Esophagus squamous epithelium (tissue), 5 donors: ENCODE data around the gene RABGAP1L. TPM values are rescaled to one million over a fixed set of nuclear protein-coding genes. Genes with fewer than 3 reads are reported as not detected.

Experiments
- DNase-seq: peaks from one replicate; lab custom pipeline; 2025; lab: John Stamatoyannopoulos, UW
- H3K27ac ChIP-seq, 4 donors: fragments of 200-600 bp; sonication (generic); one replicate each; pipeline ENCODE4 v1.5.1; 2016 to 2019; ENCODE audit warnings: mild to moderate bottlenecking in 1 of 4
- H3K27me3 ChIP-seq, 4 donors: fragments of 200-600 bp; sonication (generic); 1 replicate in 3 of 4; 2 replicates in 1 of 4; pipeline versions ENCODE4 v1.5.1 to v1.6.0; 2017 to 2021; ENCODE audit warnings: antibody characterized with exemption in 1 of 4
- H3K36me3 ChIP-seq, 3 donors: fragments of 200-600 bp; sonication (generic); one replicate each; pipeline ENCODE4 v1.5.1; 2016 to 2019
- H3K4me1 ChIP-seq, 3 donors: fragments of 200-600 bp; sonication (generic); one replicate each; pipeline ENCODE4 v1.5.1; 2017 to 2019
- H3K4me3 ChIP-seq, 4 donors: fragments of 200-600 bp; sonication (generic); 1 replicate in 3 of 4; 2 replicates in 1 of 4; pipeline ENCODE4 v1.5.1; 2016 to 2019; ENCODE audit warnings: mild to moderate bottlenecking in 2 of 4, moderate library complexity in 1 of 4
- H3K9me3 ChIP-seq, 3 donors: fragments of 200-600 bp; sonication (generic); one replicate each; pipeline ENCODE4 v1.5.1; 2016 to 2019
- CTCF ChIP-seq, 6 experiments: fragments of 450-650 bp in 4 of 6; fragments of 200-600 bp in 2 of 6; sonication (generic) in 2 of 6; IDR thresholded peaks; one replicate each; pipeline ENCODE4 v1.5.1; 2016 to 2019; ENCODE audit warnings: antibody characterized with exemption in 6 of 6, mild to moderate bottlenecking in 4 of 6, moderate library complexity in 4 of 6
- POLR2A ChIP-seq, 4 donors: fragments of 450-650 bp; IDR thresholded peaks; one replicate each; pipeline ENCODE4 v1.6.1; 2017; ENCODE audit warnings: antibody characterized with exemption in 4 of 4, mild to moderate bottlenecking in 4 of 4, moderate library complexity in 3 of 4
- WGBS, 2 donors: methylation state at CpG; one replicate each; pipeline ENCODE4 v1.1.5; 2018; 5-methylcytosine and 5-hydroxymethylcytosine counted together
- intact Hi-C: fragments of 100-400 bp; cut with DNase I; formaldehyde crosslinking; loops from one replicate; pipeline ENCODE4 v1.15.0; 2022
- total RNA-seq, 4 donors: library from RNA; depleted of rRNA; stranded (reverse); fragments of >200 nt; gene quantifications; one replicate each; pipeline ENCODE4 v1.1.0, GENCODE V29; 2016
- donor health status: DM: yes; HTN: yes; CAD: no.

Gene RABGAP1L
- total RNA-seq, 4 donors from 2014 or later: 35.7 to 45.6 (median 41.0) TPM

GRCh38 chr1:174156437-174156836, 2.9 kb upstream of the RABGAP1L start:
- Histone ChIP-seq H3K4me1 (peaks cover 0 to 62% (median 6%) of the 10 kb centered on the region in 3 donors), H3K27me3 (no peaks in the 10 kb centered on the region), H3K9me3 (no peaks in the 10 kb centered on the region), H3K4me3 (no peak overlapping the region), H3K36me3 (no peaks in the 10 kb centered on the region), H3K27ac (peak overlapping the region in 1 of 4 donors; percentile 4)
- TF ChIP-seq POLR2A (IDR thresholded peaks at IDR 0.05) (no peak), CTCF (IDR thresholded peaks at IDR 0.05) (no peak)
- no peak for DNase-seq
- intact Hi-C loops: no loop called here
- WGBS, 2 donors: 88 to 91% methylated on average over 1 of the region's 1 CpG

GRCh38 chr1:174157157-174157806, 2.0 kb upstream of the RABGAP1L start:
- no peak for DNase-seq
- H3K9me3 ChIP-seq: no peaks in the 10 kb centered on the region
- H3K4me1 ChIP-seq: peaks cover 0 to 65% (median 6%) of the 10 kb centered on the region in 3 donors
- WGBS, 2 donors: 35 to 62% methylated on average over 3 of the region's 3 CpGs
- no peak overlapping the region for H3K4me3 ChIP-seq
- no peaks in the 10 kb centered on the region for H3K36me3 ChIP-seq
- peak overlapping the region in 1 of 4 donors; percentile 14 for H3K27ac ChIP-seq
- H3K27me3 ChIP-seq: no peaks in the 10 kb centered on the region
- TF ChIP-seq POLR2A (IDR thresholded peaks at IDR 0.05) (no peak), CTCF (IDR thresholded peaks at IDR 0.05) (no peak)
- intact Hi-C loops: no loop called here

GRCh38 chr1:174158767-174159251, 511 bp upstream of the RABGAP1L start:
- no peak for DNase-seq
- Histone ChIP-seq H3K27ac (peak overlapping the region; percentile 92 to 96 (median 94)), H3K4me3 (peak overlapping the region; percentile 75 to 93 (median 90)), H3K4me1 (peaks cover 0 to 50% (median 0%) of the 10 kb centered on the region in 3 donors), H3K27me3 (no peaks in the 10 kb centered on the region), H3K36me3 (no peaks in the 10 kb centered on the region), H3K9me3 (no peaks in the 10 kb centered on the region)
- intact Hi-C loops: no loop called here
- WGBS, 2 donors: 1 to 4% methylated on average over 8 to 9 of the region's 23 CpGs
- TF ChIP-seq POLR2A (IDR thresholded peaks at IDR 0.05) (peak in 1 of 4 donors; percentile 10), CTCF (IDR thresholded peaks at IDR 0.05) (no peak)

- no peak for TF ChIP-seq POLR2A (IDR thresholded peaks at IDR 0.05)
- TF ChIP-seq CTCF (IDR thresholded peaks at IDR 0.05): peak in 1 of 6 experiments; percentile 5
- no peak for DNase-seq
- peaks cover 0 to 46% (median 0%) of the 10 kb centered on the region in 3 donors for H3K4me1 ChIP-seq
- peak overlapping the region; percentile 92 to 96 (median 94) for H3K27ac ChIP-seq
- intact Hi-C loops: no loop called here
- H3K9me3 ChIP-seq: no peaks in the 10 kb centered on the region
- WGBS, 2 donors: 0 to 3% methylated on average over 10 of the region's 14 CpGs
- no peaks in the 10 kb centered on the region for H3K27me3 ChIP-seq
- H3K36me3 ChIP-seq: no peaks in the 10 kb centered on the region
- peak overlapping the region; percentile 75 to 93 (median 90) for H3K4me3 ChIP-seq
These were observed 771 bp downstream of the RABGAP1L start for GRCh38 chr1:174160109-174160473.

- no peaks in the 10 kb centered on the region for H3K27me3 ChIP-seq
- no peak for DNase-seq
- no peaks in the 10 kb centered on the region for H3K36me3 ChIP-seq
- H3K27ac ChIP-seq: peak overlapping the region in 1 of 4 donors; percentile 92
- no peaks in the 10 kb centered on the region for H3K9me3 ChIP-seq
- TF ChIP-seq POLR2A (IDR thresholded peaks at IDR 0.05): no peak
- TF ChIP-seq CTCF (IDR thresholded peaks at IDR 0.05): no peak
- peaks cover 0 to 50% (median 2%) of the 10 kb centered on the region in 3 donors for H3K4me1 ChIP-seq
- H3K4me3 ChIP-seq: peak overlapping the region; percentile 75 to 93 (median 90)
- WGBS, 2 donors: 52% methylated on average over 5 of the region's 5 CpGs
- intact Hi-C loops: no loop called here
These were observed 1.3 kb downstream of the RABGAP1L start for GRCh38 chr1:174160603-174161002.
